Measurements from ENCODE around the gene GTF3C6.

- no peak for TF ChIP-seq EZH2 (IDR thresholded peaks at IDR 0.05; ENCODE audit: borderline replicate concordance, insufficient read depth, low read length, poor library complexity, severe bottlenecking)
- TF ChIP-seq MXI1 (conservative IDR thresholded peaks at IDR 0.05; ENCODE audit: poor library complexity, severe bottlenecking): no peak
- TF ChIP-seq, protein P1, sequence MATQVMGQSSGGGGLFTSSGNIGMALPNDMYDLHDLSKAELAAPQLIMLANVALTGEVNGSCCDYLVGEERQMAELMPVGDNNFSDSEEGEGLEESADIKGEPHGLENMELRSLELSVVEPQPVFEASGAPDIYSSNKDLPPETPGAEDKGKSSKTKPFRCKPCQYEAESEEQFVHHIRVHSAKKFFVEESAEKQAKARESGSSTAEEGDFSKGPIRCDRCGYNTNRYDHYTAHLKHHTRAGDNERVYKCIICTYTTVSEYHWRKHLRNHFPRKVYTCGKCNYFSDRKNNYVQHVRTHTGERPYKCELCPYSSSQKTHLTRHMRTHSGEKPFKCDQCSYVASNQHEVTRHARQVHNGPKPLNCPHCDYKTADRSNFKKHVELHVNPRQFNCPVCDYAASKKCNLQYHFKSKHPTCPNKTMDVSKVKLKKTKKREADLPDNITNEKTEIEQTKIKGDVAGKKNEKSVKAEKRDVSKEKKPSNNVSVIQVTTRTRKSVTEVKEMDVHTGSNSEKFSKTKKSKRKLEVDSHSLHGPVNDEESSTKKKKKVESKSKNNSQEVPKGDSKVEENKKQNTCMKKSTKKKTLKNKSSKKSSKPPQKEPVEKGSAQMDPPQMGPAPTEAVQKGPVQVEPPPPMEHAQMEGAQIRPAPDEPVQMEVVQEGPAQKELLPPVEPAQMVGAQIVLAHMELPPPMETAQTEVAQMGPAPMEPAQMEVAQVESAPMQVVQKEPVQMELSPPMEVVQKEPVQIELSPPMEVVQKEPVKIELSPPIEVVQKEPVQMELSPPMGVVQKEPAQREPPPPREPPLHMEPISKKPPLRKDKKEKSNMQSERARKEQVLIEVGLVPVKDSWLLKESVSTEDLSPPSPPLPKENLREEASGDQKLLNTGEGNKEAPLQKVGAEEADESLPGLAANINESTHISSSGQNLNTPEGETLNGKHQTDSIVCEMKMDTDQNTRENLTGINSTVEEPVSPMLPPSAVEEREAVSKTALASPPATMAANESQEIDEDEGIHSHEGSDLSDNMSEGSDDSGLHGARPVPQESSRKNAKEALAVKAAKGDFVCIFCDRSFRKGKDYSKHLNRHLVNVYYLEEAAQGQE (IDR thresholded peaks at IDR 0.05; ENCODE audit: borderline replicate concordance): no peak
- no peak for TF ChIP-seq CTCF (IDR thresholded peaks at IDR 0.05; ENCODE audit: poor library complexity, severe bottlenecking)
- no peak for TF ChIP-seq RAD21 (conservative IDR thresholded peaks at IDR 0.05)
Measured at GRCh38 chr6:110960014-110960390, 1.5 kb downstream of the GTF3C6 start.

All from neural cell (in vitro differentiated cells).